GM12874 (cell line): ENCODE data around the gene COA3.

Experiments used
- TF ChIP-seq, protein P1 (sequence below): IDR thresholded peaks from 2 replicates; pipeline ENCODE4 v1.5.1; 2011; ENCODE audit warnings: low read depth, mild to moderate bottlenecking, control low read depth, low read length, moderate library complexity; ENCODE audit not compliant: insufficient read depth

The COA3 gene

DNA sequence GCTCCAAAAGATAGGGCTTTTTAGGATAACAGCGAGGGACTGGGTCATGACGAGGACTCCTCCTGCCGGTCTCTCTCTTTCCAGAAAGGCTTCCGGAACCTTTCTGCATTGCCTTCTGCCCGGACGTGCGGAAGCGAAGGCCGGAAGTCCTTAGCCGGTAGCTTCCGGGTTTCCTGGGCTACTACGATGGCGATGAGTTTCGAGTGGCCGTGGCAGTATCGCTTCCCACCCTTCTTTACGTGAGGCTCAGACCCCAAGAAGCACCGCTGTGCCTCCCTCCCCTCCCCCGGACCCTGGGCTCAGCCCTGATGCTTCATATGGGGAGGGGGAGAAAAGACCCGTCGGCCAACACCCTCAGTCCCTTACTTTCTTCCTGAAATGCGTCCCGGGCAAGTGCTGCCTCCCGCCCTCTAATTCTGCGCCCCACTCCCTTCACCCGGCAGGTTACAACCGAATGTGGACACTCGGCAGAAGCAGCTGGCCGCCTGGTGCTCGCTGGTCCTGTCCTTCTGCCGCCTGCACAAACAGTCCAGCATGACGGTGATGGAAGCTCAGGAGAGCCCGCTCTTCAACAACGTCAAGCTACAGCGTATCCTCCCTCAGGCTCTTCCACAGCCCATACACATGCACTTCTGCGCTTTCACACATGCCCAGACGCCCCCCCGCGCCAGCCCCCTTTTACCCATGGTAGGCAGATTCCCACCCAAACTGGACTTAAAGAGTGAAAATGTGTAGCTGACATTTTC is 25.0 kb downstream of the COA3 start, which contains the start of gene VPS25:
Gene VPS25, plus strand, starts transcription at position 160 of the 746 bp plus-strand sequence. Its CDS starts 27 bp downstream, at position 187.
- TF ChIP-seq, protein P1, sequence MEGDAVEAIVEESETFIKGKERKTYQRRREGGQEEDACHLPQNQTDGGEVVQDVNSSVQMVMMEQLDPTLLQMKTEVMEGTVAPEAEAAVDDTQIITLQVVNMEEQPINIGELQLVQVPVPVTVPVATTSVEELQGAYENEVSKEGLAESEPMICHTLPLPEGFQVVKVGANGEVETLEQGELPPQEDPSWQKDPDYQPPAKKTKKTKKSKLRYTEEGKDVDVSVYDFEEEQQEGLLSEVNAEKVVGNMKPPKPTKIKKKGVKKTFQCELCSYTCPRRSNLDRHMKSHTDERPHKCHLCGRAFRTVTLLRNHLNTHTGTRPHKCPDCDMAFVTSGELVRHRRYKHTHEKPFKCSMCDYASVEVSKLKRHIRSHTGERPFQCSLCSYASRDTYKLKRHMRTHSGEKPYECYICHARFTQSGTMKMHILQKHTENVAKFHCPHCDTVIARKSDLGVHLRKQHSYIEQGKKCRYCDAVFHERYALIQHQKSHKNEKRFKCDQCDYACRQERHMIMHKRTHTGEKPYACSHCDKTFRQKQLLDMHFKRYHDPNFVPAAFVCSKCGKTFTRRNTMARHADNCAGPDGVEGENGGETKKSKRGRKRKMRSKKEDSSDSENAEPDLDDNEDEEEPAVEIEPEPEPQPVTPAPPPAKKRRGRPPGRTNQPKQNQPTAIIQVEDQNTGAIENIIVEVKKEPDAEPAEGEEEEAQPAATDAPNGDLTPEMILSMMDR: no peak

DNA sequence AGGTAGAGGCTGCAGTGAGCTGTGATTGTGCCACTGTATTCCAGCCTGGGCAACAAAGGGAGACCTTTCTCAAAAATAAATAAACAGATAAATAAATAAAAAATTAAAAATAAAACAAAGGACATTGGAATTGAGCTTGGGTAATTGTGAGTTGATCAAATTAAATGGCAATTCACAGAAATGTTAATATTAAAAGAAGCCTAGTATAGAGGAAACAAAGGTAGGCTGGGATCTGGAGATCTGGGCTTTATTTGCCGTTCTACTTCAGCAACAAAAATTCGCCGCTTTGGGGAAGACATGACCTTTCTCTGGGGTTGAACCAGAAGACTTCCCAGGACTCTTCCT is 25.6 kb downstream of the COA3 start:
- TF ChIP-seq, protein P1: no peak

DNA sequence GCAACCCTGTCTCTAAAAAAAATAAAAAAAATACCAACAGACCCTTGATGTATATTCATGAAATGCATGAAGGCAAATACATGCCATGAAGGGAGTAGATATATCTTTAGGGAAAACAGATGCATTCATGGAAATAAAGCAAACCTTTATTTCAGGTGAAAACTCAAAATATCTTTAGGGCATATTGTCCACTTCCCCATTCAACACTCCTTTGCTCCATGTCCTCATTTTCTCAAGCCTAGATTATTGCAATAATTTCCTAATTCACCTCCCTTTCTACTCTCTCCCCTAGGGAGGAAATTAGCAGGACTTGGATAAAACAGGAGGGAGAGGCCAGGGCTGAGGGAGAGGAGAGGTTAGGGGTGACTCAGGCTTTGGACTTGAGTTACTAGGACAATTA is 31.0 kb downstream of the COA3 start:
- TF ChIP-seq, protein P1: no peak

DNA sequence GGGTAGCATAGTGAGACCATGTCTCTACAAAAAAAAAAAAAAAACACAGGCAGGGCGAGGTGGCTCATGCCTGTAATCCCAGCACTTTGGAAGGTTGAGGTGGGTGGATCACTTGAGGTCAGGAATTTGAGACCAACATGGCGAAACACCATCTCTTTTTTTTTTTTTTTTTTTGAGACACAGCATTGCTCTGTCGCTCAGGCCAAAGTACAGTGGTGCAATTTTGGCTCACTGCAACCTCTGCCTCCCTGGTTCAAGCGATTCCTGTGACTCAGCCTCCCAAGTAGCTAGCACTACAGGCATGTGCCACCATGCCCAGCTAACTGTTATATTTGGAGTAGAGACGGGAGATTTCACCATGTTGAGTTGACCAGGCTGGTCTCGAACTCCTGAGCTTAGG is 32.4 kb downstream of the COA3 start:
- TF ChIP-seq, protein P1: no peak

DNA sequence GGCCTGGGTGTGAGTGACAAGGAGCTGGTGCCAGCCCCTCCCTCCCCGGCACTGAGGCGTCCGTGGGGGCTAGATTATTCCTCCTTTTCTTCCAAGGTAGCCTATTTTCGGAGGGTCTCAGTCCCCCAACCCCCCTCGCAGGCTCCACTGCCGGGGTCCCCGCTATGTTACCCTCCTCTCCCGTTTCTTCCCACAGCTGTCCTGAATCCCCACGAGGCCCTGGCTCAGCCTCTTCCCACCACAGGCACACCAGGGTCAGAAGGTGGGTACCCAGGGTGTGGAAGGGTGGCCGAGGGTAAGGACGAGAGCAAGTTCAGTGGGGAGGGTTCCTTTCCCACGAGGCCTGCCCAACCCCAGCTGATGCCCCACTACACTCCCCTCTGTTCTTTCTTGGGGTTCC is 36.9 kb downstream of the COA3 start:
- TF ChIP-seq, protein P1: no peak

DNA sequence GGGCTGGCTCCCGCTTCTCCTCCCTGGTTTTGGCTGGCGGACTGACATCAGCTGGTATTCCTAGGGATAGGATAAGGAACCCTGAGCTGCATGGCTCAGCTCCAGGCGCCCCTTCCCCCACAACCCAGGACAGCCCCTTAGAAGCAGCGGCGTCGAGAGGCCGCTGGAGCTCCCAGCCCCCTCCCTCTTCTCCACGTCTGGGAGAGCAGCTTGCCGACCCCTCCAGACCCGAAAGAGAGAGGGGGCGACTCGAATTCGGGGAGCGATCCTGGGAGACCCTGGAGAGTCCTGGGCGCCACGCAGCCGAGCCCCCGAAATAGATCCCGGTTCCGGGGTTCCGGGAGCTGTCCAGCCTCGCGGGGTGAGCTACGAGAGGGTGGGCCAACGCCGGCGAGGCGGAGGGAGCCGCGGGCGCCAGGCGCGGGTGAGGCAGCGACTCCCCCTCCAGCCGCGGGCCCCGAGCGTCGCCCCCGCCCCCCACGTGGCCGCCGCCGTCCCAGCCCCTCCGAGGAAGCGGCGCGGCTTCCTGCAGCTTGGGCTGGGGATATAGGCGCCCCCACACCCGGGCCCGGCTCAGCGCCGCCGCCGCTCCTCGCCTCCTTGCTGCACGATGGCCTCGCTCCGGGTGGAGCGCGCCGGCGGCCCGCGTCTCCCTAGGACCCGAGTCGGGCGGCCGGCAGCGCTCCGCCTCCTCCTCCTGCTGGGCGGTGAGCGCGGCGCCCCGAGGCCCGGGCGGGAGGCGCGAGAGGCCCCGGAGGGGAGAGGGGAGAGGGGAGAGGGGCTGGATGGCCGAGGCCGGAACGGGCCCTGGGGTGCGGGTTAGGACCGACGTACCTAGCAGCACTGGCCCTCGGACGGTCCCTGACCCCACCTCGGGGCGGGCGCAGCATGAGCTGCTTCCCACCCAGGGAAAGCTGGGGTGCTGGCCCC is 37.6 kb downstream of the COA3 start, which contains the start of gene RAMP2:
Gene RAMP2, plus strand, starts transcription at position 576 of the 930 bp plus-strand sequence. Its CDS starts 35 bp downstream, at position 611.
- TF ChIP-seq, protein P1: no peak

DNA sequence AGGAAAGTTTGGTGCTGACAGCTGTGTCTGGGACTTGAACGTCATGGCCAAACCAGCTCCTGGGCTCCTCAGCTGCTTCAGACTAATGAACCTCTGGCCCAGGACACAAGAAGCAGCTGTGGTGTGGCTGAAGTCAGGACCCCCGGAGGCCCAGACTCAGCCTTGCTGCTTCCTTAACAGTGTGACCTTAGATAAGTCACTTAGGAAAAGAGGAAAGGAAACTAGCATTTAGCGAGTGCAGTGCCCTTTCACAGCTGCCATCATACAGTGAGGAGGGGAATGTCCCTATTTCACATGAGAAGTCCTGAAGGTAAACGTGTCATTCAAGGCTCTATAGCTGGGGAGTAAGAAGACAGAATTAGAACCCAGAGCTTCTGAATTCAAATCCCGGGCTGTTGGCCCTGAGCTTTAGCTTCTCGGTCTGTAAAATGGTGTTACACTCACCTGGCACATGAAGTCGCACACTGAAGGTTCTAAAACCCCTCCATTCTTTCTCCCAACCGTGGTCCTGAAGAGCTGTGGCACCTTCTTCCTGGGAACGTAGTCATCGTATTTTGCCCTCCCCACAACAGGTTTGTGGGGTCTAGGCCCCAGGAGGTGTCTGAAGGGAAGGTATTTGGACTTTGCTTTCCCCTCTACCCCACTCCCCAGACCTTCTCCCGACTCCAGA is 38.4 kb downstream of the COA3 start:
- TF ChIP-seq, protein P1: no peak
